Ascending aorta (tissue), 2 donors: ENCODE data around the gene ACBD6. TPM values are rescaled to one million over a fixed set of nuclear protein-coding genes. Genes with fewer than 3 reads are reported as not detected.

Experiments used
- DNase-seq, 2 donors: peaks; one replicate each; pipeline ENCODE4 v3.0.0-alpha.2; 2019; ENCODE audit warnings: low spot score in 2 of 2
- H3K27ac ChIP-seq, 2 donors: fragments of 200-600 bp; sonication (generic); one replicate each; pipeline ENCODE4 v1.5.1; 2016 to 2017; ENCODE audit warnings: mild to moderate bottlenecking in 1 of 2
- H3K27me3 ChIP-seq: fragments of 200-600 bp; sonication (generic); one replicate; pipeline ENCODE4 v1.5.1; 2017
- H3K36me3 ChIP-seq, 2 donors: fragments of 200-600 bp; sonication (generic); one replicate each; pipeline ENCODE4 v1.5.1; 2016
- H3K4me1 ChIP-seq, 2 donors: fragments of 200-600 bp; sonication (generic); one replicate each; pipeline ENCODE4 v1.5.1; 2016 to 2017; ENCODE audit warnings: mild to moderate bottlenecking in 1 of 2
- H3K4me3 ChIP-seq, 2 donors: fragments of 200-600 bp; sonication (generic); one replicate each; pipeline ENCODE4 v1.5.1; 2016 to 2017; ENCODE audit warnings: mild to moderate bottlenecking in 1 of 2
- H3K9me3 ChIP-seq, 2 donors: fragments of 200-600 bp; sonication (generic); one replicate each; pipeline ENCODE4 v1.5.1; 2016
- CTCF ChIP-seq, 3 experiments: fragments of 200-600 bp in 2 of 3; fragments of 450-650 bp in 1 of 3; sonication (generic) in 2 of 3; IDR thresholded peaks; one replicate each; pipeline ENCODE4 v1.5.1; 2016 to 2019; ENCODE audit warnings: antibody characterized with exemption in 3 of 3, mild to moderate bottlenecking in 1 of 3, moderate library complexity in 1 of 3
- intact Hi-C: fragments of 100-400 bp; cut with DNase I; formaldehyde crosslinking; loops from one replicate; pipeline ENCODE4 v1.15.1; 2023
- total RNA-seq: library from RNA; depleted of rRNA; stranded (reverse); fragments of >200 nt; gene quantifications from one replicate; pipeline ENCODE4 v1.1.0, GENCODE V29; 2016

Gene ACBD6
- total RNA-seq, 1 donor from 2014 or later = 67.7 TPM

DNA sequence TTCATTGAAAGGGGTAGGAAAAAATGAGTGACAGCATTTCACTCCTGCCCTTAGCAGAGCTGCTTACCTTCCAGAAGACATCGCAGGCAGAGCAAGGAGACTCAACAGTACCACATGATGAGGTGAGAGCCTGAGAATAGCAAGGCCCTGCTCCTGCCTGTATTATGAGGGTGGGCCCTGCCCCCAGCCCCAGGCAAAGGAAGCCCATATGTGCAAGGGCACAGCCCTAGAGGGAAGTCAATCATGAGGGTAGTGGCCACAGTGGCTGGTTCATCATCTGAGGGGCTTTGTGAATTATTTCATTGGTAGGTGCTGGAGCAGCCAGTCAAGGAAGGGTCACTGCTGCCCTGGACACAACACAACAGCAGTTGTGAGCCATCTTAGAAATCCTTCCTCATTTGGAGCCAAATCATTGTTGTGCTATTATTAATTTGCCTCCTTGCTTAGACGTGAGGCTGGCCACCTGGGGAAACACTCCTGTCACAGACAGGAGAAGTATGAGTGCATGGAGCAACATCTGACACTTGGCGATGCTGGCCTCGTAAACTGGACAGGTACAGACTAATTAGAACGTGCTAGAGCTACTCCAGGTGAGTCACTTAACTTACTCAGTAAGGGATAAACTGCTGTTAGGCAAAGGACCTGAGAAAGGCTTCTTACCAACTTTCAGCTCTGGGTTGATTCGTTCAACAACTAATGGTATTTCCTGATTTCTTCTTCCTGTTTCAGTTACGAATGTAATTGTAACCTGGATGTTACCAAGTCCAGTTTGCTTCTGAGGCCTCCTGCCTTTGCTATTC, 22.7 kb upstream of the ACBD6 start:
- TF ChIP-seq CTCF (IDR thresholded peaks at IDR 0.05) = no peak
- Histone ChIP-seq H3K9me3 (no peaks in the 10 kb centered on the region), H3K27me3 (no peaks in the 10 kb centered on the region), H3K4me3 (no peak overlapping the region), H3K36me3 (no peaks in the 10 kb centered on the region), H3K27ac (peak overlapping the region; percentile 23 to 25), H3K4me1 (peaks cover 13 to 36% of the 10 kb centered on the region in 2 donors)
- intact Hi-C loops = loop anchor here (5.0 kb wide), 2 partner anchors 37 to 562 kb away; partner anchors contain the start of gene IER5
- DNase-seq = no peak

DNA sequence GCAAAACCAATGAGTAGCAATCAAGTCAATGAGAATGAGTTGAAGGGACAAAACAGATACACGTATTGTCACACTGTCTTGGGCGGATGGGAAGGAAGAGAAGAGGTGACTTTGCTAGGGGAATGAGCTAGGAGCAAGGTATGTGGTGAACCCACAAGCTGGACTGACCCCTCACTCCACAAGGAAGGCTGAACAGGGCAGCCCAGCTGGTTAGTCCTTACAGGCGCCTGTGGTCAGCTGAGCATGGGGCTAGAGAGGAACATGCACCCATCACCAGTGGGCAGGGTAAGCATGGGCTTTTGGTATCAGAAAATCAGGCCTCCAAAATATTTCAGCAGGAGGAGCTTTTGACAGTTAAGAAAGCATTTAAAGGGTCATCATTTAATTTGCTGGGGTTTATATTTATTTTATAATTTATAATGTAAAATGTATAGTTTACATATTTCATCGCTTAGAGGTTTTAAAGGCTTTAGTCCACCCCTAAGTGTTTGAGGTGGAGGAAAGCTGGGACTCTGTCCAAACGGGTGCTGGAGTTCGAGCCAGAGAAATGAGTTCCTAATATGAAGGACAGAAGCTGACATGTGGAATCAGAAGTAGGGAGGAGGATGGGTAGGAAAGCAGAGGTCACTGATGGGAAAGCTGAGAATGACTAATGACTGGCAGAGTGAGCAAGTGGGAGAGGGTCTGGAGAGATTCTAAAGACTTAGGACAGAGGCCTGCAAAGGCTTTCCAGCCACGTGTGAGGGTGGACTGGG, 22.0 kb upstream of the ACBD6 start:
- intact Hi-C loops = no loop called here
- no peak for DNase-seq
- Histone ChIP-seq H3K4me1 (peaks cover 8 to 28% of the 10 kb centered on the region in 2 donors), H3K36me3 (no peaks in the 10 kb centered on the region), H3K4me3 (no peak overlapping the region), H3K27ac (no peak overlapping the region), H3K9me3 (no peaks in the 10 kb centered on the region), H3K27me3 (no peaks in the 10 kb centered on the region)
- TF ChIP-seq CTCF (IDR thresholded peaks at IDR 0.05) = no peak

DNA sequence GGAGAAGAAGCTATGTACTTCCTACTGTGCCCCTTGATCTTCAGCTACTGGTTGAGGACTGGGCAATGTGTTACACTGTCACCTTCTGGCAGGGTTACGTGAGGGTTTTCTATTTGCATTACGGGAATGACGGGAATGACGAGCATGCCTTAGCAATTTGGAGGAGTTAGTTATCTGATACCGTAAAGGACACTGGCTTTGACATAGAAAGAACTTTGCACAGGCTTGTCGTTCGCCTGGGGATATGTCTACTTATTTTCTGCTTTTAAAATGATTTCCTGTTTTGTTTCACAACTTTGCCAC, 19.8 kb upstream of the ACBD6 start:
- H3K4me1 ChIP-seq = peaks cover 0 to 11% of the 10 kb centered on the region in 2 donors
- no peaks in the 10 kb centered on the region for H3K27me3 ChIP-seq
- no peak overlapping the region for H3K4me3 ChIP-seq
- no peaks in the 10 kb centered on the region for H3K36me3 ChIP-seq
- H3K27ac ChIP-seq = no peak overlapping the region
- intact Hi-C loops = no loop called here
- DNase-seq = no peak
- no peaks in the 10 kb centered on the region for H3K9me3 ChIP-seq
- TF ChIP-seq CTCF (IDR thresholded peaks at IDR 0.05) = no peak

- Histone ChIP-seq H3K9me3 (no peaks in the 10 kb centered on the region), H3K4me3 (no peak overlapping the region), H3K36me3 (no peaks in the 10 kb centered on the region), H3K27me3 (no peaks in the 10 kb centered on the region), H3K4me1 (peaks cover 0 to 6% of the 10 kb centered on the region in 2 donors), H3K27ac (no peak overlapping the region)
- intact Hi-C loops = no loop called here
- DNase-seq = no peak
- no peak for TF ChIP-seq CTCF (IDR thresholded peaks at IDR 0.05)
Observed at GRCh38 chr1:180521474-180522212, 19.3 kb upstream of the ACBD6 start.

DNA sequence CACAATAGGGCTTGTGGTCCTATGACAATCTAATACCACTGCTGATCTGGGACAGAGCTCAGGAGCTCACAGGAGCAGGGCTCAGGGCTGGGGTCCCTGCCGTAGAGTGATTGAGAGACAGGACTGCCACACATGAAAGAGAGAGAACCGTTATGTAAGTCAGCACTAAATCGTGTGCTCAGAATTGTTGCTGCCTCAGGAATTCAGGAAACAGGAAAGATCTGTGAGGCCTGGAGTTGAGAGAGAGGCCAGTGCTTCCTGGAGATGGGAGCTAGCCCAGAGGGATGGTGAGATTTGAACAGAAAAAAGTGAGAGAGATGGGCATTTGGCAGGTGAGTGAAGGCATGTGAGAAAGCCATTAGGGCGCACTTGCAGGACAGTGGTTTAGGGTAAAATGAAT, 17.5 kb upstream of the ACBD6 start:
- Histone ChIP-seq H3K27ac (no peak overlapping the region), H3K4me3 (no peak overlapping the region), H3K36me3 (no peaks in the 10 kb centered on the region), H3K4me1 (peaks cover 0 to 8% of the 10 kb centered on the region in 2 donors), H3K9me3 (no peaks in the 10 kb centered on the region), H3K27me3 (no peaks in the 10 kb centered on the region)
- no peak for DNase-seq
- TF ChIP-seq CTCF (IDR thresholded peaks at IDR 0.05) = no peak
- intact Hi-C loops = loop anchor here (5.0 kb wide), 2 partner anchors 342 to 632 kb away; no protein-coding TSS in a partner anchor
